SK-N-SH (cell line): ENCODE results near the gene TMEM25. TPM values are rescaled to one million over a fixed set of nuclear protein-coding genes. Genes with fewer than 3 reads are reported as not detected.

Source experiments
- CTCF ChIA-PET: fragments of 300-600, 350-600 bp; formaldehyde crosslinking; extraction: SDS; loops from one replicate; lab custom pipeline; 2021; lab: Yijun Ruan, JAX
- POLR2A ChIA-PET: fragments of 350-600 bp; sonication (Branson Sonifier 250); formaldehyde crosslinking; extraction: SDS; loops from one replicate; lab custom pipeline; 2020; ENCODE audit warnings: antibody characterized with exemption, inconsistent platforms; lab: Yijun Ruan, JAX
- DNase-seq: peaks from one replicate; pipeline ENCODE4 v3.0.0; 2012
- H2AFZ ChIP-seq: fragments of 200-600 bp; sonication (generic); 2 replicates; pipeline ENCODE4 v1.8.1; 2016; ENCODE audit warnings: antibody characterized with exemption, mild to moderate bottlenecking, low read depth
- H3F3A ChIP-seq: fragments of 200-600 bp; sonication (generic); replicated peaks from 2 replicates; pipeline ENCODE3; 2016; ENCODE audit warnings: antibody characterized with exemption, mild to moderate bottlenecking; ENCODE audit not compliant: insufficient read depth
- H3K27ac ChIP-seq, 2 experiments: fragments of 200-500 bp in 1 of 2; fragments of 200-600 bp in 1 of 2; sonication (Bioruptor generic) in 1 of 2; sonication (generic), shearing (Covaris generic) in 1 of 2; 2 replicates each; pipeline versions ENCODE4 v1.5.1 to v1.6.1; 2014 to 2016; ENCODE audit warnings: low read depth in 2 of 2, inconsistent platforms in 1 of 2, low read length in 1 of 2, mild to moderate bottlenecking in 1 of 2, mixed read lengths in 1 of 2
- H3K27me3 ChIP-seq: fragments of 200-600 bp; sonication (generic), shearing (Covaris generic); 2 replicates; pipeline ENCODE4 v1.6.1; 2016; ENCODE audit warnings: mixed run types; ENCODE audit not compliant: insufficient read depth
- H3K36me3 ChIP-seq, 2 experiments: fragments of 200-500 bp in 1 of 2; fragments of 200-600 bp in 1 of 2; sonication (Bioruptor generic) in 1 of 2; sonication (generic) in 1 of 2; replicated peaks in 1 of 2; 2 replicates each; pipeline versions ENCODE3 to v1.5.1; 2014 to 2016; ENCODE audit warnings: low read length in 1 of 2, mild to moderate bottlenecking in 1 of 2; ENCODE audit not compliant: insufficient read depth in 2 of 2, control insufficient read depth in 1 of 2
- H3K4me1 ChIP-seq, 2 experiments: fragments of 200-500 bp in 1 of 2; fragments of 200-600 bp in 1 of 2; sonication (Bioruptor generic) in 1 of 2; sonication (generic), shearing (Covaris generic) in 1 of 2; 2 replicates each; pipeline versions ENCODE4 v1.5.1 to v1.6.1; 2014 to 2016; ENCODE audit warnings: low read depth in 1 of 2, low read length in 1 of 2, mixed run types in 1 of 2; ENCODE audit not compliant: insufficient read depth in 2 of 2, control insufficient read depth in 1 of 2
- H3K4me2 ChIP-seq: fragments of 200-600 bp; sonication (generic), shearing (Covaris generic); 2 replicates; pipeline ENCODE4 v1.6.1; 2017; ENCODE audit warnings: mixed run types
- H3K4me3 ChIP-seq, 2 experiments: fragments of 200-500 bp in 1 of 2; fragments of 200-600 bp in 1 of 2; sonication (Bioruptor generic) in 1 of 2; sonication (generic), shearing (Covaris generic) in 1 of 2; 2 replicates each; pipeline versions ENCODE4 v1.5.1 to v1.8.1; 2014 to 2016; ENCODE audit warnings: low read depth in 2 of 2, inconsistent platforms in 1 of 2, low read length in 1 of 2, mild to moderate bottlenecking in 1 of 2, mixed read lengths in 1 of 2, moderate library complexity in 1 of 2
- H3K79me2 ChIP-seq: fragments of 200-600 bp; sonication (generic); 2 replicates; pipeline ENCODE4 v1.8.1; 2017; ENCODE audit warnings: mild to moderate bottlenecking; ENCODE audit not compliant: insufficient read depth
- H3K9ac ChIP-seq: fragments of 200-600 bp; sonication (generic); 2 replicates; pipeline ENCODE4 v1.6.1; 2017; ENCODE audit warnings: mixed run types
- H3K9me2 ChIP-seq: fragments of 200-600 bp; sonication (generic); 2 replicates; pipeline ENCODE4 v1.6.1; 2017; ENCODE audit warnings: mixed run types
- H3K9me3 ChIP-seq: fragments of 200-600 bp; sonication (generic); 2 replicates; pipeline ENCODE4 v1.6.1; 2017; ENCODE audit warnings: mixed run types, mild to moderate bottlenecking, moderate library complexity
- H4K20me1 ChIP-seq: fragments of 200-600 bp; sonication (generic); 2 replicates; pipeline ENCODE4 v1.6.1; 2017; ENCODE audit warnings: mild to moderate bottlenecking, mixed run types; ENCODE audit not compliant: insufficient read depth
- CTCF ChIP-seq: fragments of 200-600 bp; sonication (generic); IDR thresholded peaks from 2 replicates; pipeline ENCODE4 v1.6.1; 2017; ENCODE audit warnings: antibody characterized with exemption, mild to moderate bottlenecking, moderate library complexity
- GATA2 ChIP-seq: sonication (generic); formaldehyde crosslinking; IDR thresholded peaks from 2 replicates; pipeline ENCODE4 v1.5.0; 2020; ENCODE audit warnings: mild to moderate bottlenecking, missing genetic modification reagents
- MAX ChIP-seq: IDR thresholded peaks from 2 replicates; pipeline ENCODE4 v1.4.0; 2012; ENCODE audit warnings: low read depth
- MXI1 ChIP-seq: IDR thresholded peaks from 2 replicates; pipeline ENCODE4 v1.6.1; 2012; ENCODE audit warnings: mild to moderate bottlenecking, low read depth, low read length, improper control_type of control experiment
- PBX3 ChIP-seq: IDR thresholded peaks from 2 replicates; pipeline ENCODE4; 2012
- REST ChIP-seq: IDR thresholded peaks from 2 replicates; pipeline ENCODE4 v1.6.1; 2012; ENCODE audit warnings: mild to moderate bottlenecking, low read depth, low read length, moderate library complexity
- RFX5 ChIP-seq: IDR thresholded peaks from 2 replicates; pipeline ENCODE4 v1.6.1; 2012; ENCODE audit warnings: mild to moderate bottlenecking, improper control_type of control experiment, low read length
- SMC3 ChIP-seq: IDR thresholded peaks from 2 replicates; pipeline ENCODE4 v1.6.1; 2012; ENCODE audit warnings: low read depth, low read length, improper control_type of control experiment
- TAF1 ChIP-seq: IDR thresholded peaks from 2 replicates; pipeline ENCODE4 v1.6.1; 2012; ENCODE audit warnings: low read depth, mild to moderate bottlenecking, low read length, moderate library complexity, borderline replicate concordance
- USF2 ChIP-seq: fragments of 150-350 bp; IDR thresholded peaks from 2 replicates; pipeline ENCODE4 v1.6.1; 2017; ENCODE audit warnings: antibody characterized with exemption, low read length, low read depth, borderline replicate concordance
- YY1 ChIP-seq: IDR thresholded peaks from 2 replicates; pipeline ENCODE4 v1.4.0; 2012; ENCODE audit warnings: low read depth, mild to moderate bottlenecking
- WGBS: methylation state at CpG from one replicate; pipeline ENCODE4 v1.1.6; 2017; ENCODE audit warnings: low lambda C conversion rate; 5-methylcytosine and 5-hydroxymethylcytosine counted together
- polyA plus RNA-seq, 3 experiments: library from polyadenylated mRNA; depleted of rRNA; stranded (reverse); fragments of >200 nt; gene quantifications; 2 replicates each; pipeline ENCODE4 v1.2.3, GENCODE V29; 2012

The TMEM25 gene
- polyA plus RNA-seq, 1 of the 3 experiments (the other 2 are of a cell fraction), result 30.0 TPM

- no peak overlapping the region for H3K9ac ChIP-seq
- POLR2A ChIA-PET, result interaction anchor here (1.4 kb wide), 1 partner anchor 108 kb away, joined by 4 read pairs; the partner anchor contains the start of gene KMT2A
- no peaks in the 10 kb centered on the region for H3K9me2 ChIP-seq
- CTCF ChIA-PET, result interaction anchor here (1.1 kb wide), 1 partner anchor 10 kb away, joined by 3 read pairs; no protein-coding TSS in a partner anchor
- H2AFZ ChIP-seq, result no peak overlapping the region
- no peak overlapping the region for H3K4me2 ChIP-seq
- H3F3A ChIP-seq, result peaks cover 8% of the 10 kb centered on the region
- TF ChIP-seq MXI1, result no peak
- TF ChIP-seq REST, result no peak
- no peak for TF ChIP-seq CTCF
- no peak for TF ChIP-seq PBX3
- no peak for TF ChIP-seq YY1
- no peak for TF ChIP-seq RFX5
- TF ChIP-seq GATA2 (CRISPR knock-in tag), result no peak
- TF ChIP-seq SMC3, result no peak
- TF ChIP-seq TAF1, result no peak
- no peak for TF ChIP-seq USF2
- no peak for TF ChIP-seq MAX
- H3K36me3 ChIP-seq, result peaks cover 4 to 5% of the 10 kb centered on the region in 2 experiments
- DNase-seq, result no peak
- no peaks in the 10 kb centered on the region for H3K4me1 ChIP-seq
- no peaks in the 10 kb centered on the region for H3K79me2 ChIP-seq
- H3K27ac ChIP-seq, result no peak overlapping the region
- 91% methylated on average over 8 of the region's 8 CpGs for WGBS
- no peaks in the 10 kb centered on the region for H3K9me3 ChIP-seq
- H3K4me3 ChIP-seq, result no peak overlapping the region
- no peaks in the 10 kb centered on the region for H3K27me3 ChIP-seq
- H4K20me1 ChIP-seq, result no peaks in the 10 kb centered on the region
Measured at GRCh38 chr11:118544010-118544646, 13.1 kb downstream of the TMEM25 start.
